ENCODE data around the gene FBXO42. TPM values are rescaled to one million over a fixed set of nuclear protein-coding genes. Genes with fewer than 3 reads are reported as not detected.

The FBXO42 gene
- total and polyA plus RNA-seq, 4 donors = 5.9 to 9.4 (median 6.5) TPM

- Histone ChIP-seq H3K36me3 (ENCODE audit: control insufficient read depth in 4 of 4, insufficient read depth in 3 of 4, low read depth in 1 of 4, low read length in 3 of 4) (peaks cover 0 to 3% (median 0%) of the 10 kb centered on the region in 4 donors), H3K4me3 (ENCODE audit: low read depth in 1 of 3, low read length in 3 of 3) (no peak overlapping the region), H3K27me3 (ENCODE audit: control insufficient read depth in 4 of 4, insufficient read depth in 4 of 4, low read length in 3 of 4) (no peaks in the 10 kb centered on the region), H3K27ac (ENCODE audit: low read depth in 1 of 2, low read length in 2 of 2) (no peak overlapping the region), H3K9me3 (ENCODE audit: control insufficient read depth in 4 of 4, low read length in 3 of 4) (no peaks in the 10 kb centered on the region), H3K4me1 (ENCODE audit: control insufficient read depth in 4 of 4, insufficient read depth in 4 of 4, low read length in 3 of 4) (peaks cover 13 to 39% (median 25%) of the 10 kb centered on the region in 4 donors), H3K9ac (ENCODE audit: low read depth in 1 of 2, low read length in 2 of 2) (no peak overlapping the region)
- TF ChIP-seq YY1 (IDR thresholded peaks at IDR 0.05) = no peak
- peak in 1 of 2 donors; percentile 21 for TF ChIP-seq JUND (IDR thresholded peaks at IDR 0.05)
- 83% methylated on average over 5 of the region's 5 CpGs for WGBS
- DNase-seq (ENCODE audit: low spot score) = no peak
Measured at GRCh38 chr1:16371725-16372124, 19.4 kb upstream of the FBXO42 start.

- Histone ChIP-seq H3K9me3 (ENCODE audit: control insufficient read depth in 4 of 4, low read length in 3 of 4) (no peaks in the 10 kb centered on the region), H3K4me3 (ENCODE audit: low read depth in 1 of 3, low read length in 3 of 3) (no peak overlapping the region), H3K36me3 (ENCODE audit: control insufficient read depth in 4 of 4, insufficient read depth in 3 of 4, low read depth in 1 of 4, low read length in 3 of 4) (peaks cover 0 to 3% (median 0%) of the 10 kb centered on the region in 4 donors), H3K27me3 (ENCODE audit: control insufficient read depth in 4 of 4, insufficient read depth in 4 of 4, low read length in 3 of 4) (no peaks in the 10 kb centered on the region), H3K27ac (ENCODE audit: low read depth in 1 of 2, low read length in 2 of 2) (no peak overlapping the region), H3K4me1 (ENCODE audit: control insufficient read depth in 4 of 4, insufficient read depth in 4 of 4, low read length in 3 of 4) (peaks cover 13 to 29% (median 21%) of the 10 kb centered on the region in 4 donors), H3K9ac (ENCODE audit: low read depth in 1 of 2, low read length in 2 of 2) (no peak overlapping the region)
- no peak for TF ChIP-seq HNF4A (conservative IDR thresholded peaks at IDR 0.05)
- TF ChIP-seq GABPA (IDR thresholded peaks at IDR 0.05 in 1 of 2, conservative IDR thresholded peaks at IDR 0.05 in 1 of 2) = no peak
- no peak for TF ChIP-seq TAF1 (conservative IDR thresholded peaks at IDR 0.05)
- TF ChIP-seq YY1 (IDR thresholded peaks at IDR 0.05) = no peak
- WGBS = 83% methylated on average over 4 of the region's 4 CpGs
- no peak for DNase-seq (ENCODE audit: low spot score)
Measured at GRCh38 chr1:16369821-16370220, 17.5 kb upstream of the FBXO42 start.

- Histone ChIP-seq H3K27ac (ENCODE audit: low read depth in 1 of 2, low read length in 2 of 2) (peak overlapping the region; percentile 98 to 99), H3K9me3 (ENCODE audit: control insufficient read depth in 4 of 4, low read length in 3 of 4) (no peaks in the 10 kb centered on the region), H3K4me1 (ENCODE audit: control insufficient read depth in 4 of 4, insufficient read depth in 4 of 4, low read length in 3 of 4) (peaks cover 13 to 30% (median 22%) of the 10 kb centered on the region in 4 donors), H3K4me3 (ENCODE audit: low read depth in 1 of 3, low read length in 3 of 3) (peak overlapping the region; percentile 69 to 97 (median 93)), H3K36me3 (ENCODE audit: control insufficient read depth in 4 of 4, insufficient read depth in 3 of 4, low read depth in 1 of 4, low read length in 3 of 4) (no peaks in the 10 kb centered on the region), H3K27me3 (ENCODE audit: control insufficient read depth in 4 of 4, insufficient read depth in 4 of 4, low read length in 3 of 4) (no peaks in the 10 kb centered on the region), H3K9ac (ENCODE audit: low read depth in 1 of 2, low read length in 2 of 2) (peak overlapping the region; percentile 63 to 94)
- DNase-seq (ENCODE audit: low spot score) = peak; percentile 35
- TF ChIP-seq MAX (IDR thresholded peaks at IDR 0.05) = no peak
- peak; percentile 11 for TF ChIP-seq REST (IDR thresholded peaks at IDR 0.05)
- 3% methylated on average over 24 of the region's 24 CpGs for WGBS
Measured at GRCh38 chr1:16367968-16368890, 15.9 kb upstream of the FBXO42 start.
